HCT116 (cell line): Measurements from ENCODE around the gene MAPK1. TPM values are rescaled to one million over a fixed set of nuclear protein-coding genes. Genes with fewer than 3 reads are reported as not detected.

Experiments used
- ATAC-seq: fragments of 200-7000 bp; cut with Tn5 transposase; 2 replicates; pipeline ENCODE4 v1.9.1; 2020; ENCODE audit warnings: mild to moderate bottlenecking, moderate library complexity
- BruUV-seq: library from RNA; stranded (reverse); fragments of 400-500 nt; replicated peaks from 2 replicates; lab custom pipeline; 2021; lab: Mats Ljungman, UMichigan
- CTCF ChIA-PET: fragments of 300-600 bp; sonication (Branson Sonifier 250); formaldehyde crosslinking; loops from one replicate; lab custom pipeline; 2021; ENCODE audit warnings: antibody characterized with exemption; lab: Charles Lee
- POLR2A ChIA-PET: fragments of 300-600, 350-600 bp; sonication (Branson Sonifier 250); formaldehyde crosslinking; loops from one replicate; lab custom pipeline; 2021; ENCODE audit warnings: antibody characterized with exemption; lab: Charles Lee
- RAD21 ChIA-PET, 2 experiments: fragments of 300-600 bp; sonication (Branson Sonifier 250); formaldehyde crosslinking; loops; one replicate each; lab custom pipeline; 2023; ENCODE audit warnings: low total read pairs in 2 of 2; ENCODE audit not compliant: uncharacterized antibody in 2 of 2, unreplicated experiment in 2 of 2, low non-redundant PET in 1 of 2; lab: Charles Lee
- DNase-seq: peaks from one replicate; pipeline ENCODE4 v3.0.0-alpha.2; 2010; ENCODE audit warnings: low read depth, low spot score
- H2AFZ ChIP-seq: fragments of 200-600 bp; shearing (Covaris generic), sonication (generic); 2 replicates; pipeline ENCODE4 v1.6.1; 2017; ENCODE audit warnings: low read depth, mixed run types, mixed read lengths, antibody characterized with exemption, low read length; ENCODE audit not compliant: poor library complexity, severe bottlenecking
- H3K27ac ChIP-seq: 2 replicates; pipeline ENCODE4 v1.5.1; 2012; ENCODE audit warnings: low read depth, low read length
- H3K27me3 ChIP-seq: fragments of 200-600 bp; sonication (generic); 2 replicates; pipeline ENCODE4 v1.6.1; 2016; ENCODE audit warnings: mixed run types, low read length, mixed read lengths; ENCODE audit not compliant: insufficient read depth
- H3K36me3 ChIP-seq, 2 experiments: fragments of 200-500 bp in 1 of 2; fragments of 200-600 bp in 1 of 2; sonication (Bioruptor generic) in 1 of 2; sonication (generic) in 1 of 2; 2 replicates each; pipeline versions ENCODE4 v1.5.1 to v1.6.1; 2014 to 2016; ENCODE audit warnings: low read length in 2 of 2, inconsistent platforms in 1 of 2, mixed read lengths in 1 of 2, mixed run types in 1 of 2; ENCODE audit not compliant: insufficient read depth in 2 of 2, control insufficient read depth in 1 of 2
- H3K4me1 ChIP-seq, 2 experiments: fragments of 200-600 bp in 1 of 2; sonication (generic) in 1 of 2; 2 replicates each; pipeline versions ENCODE4 v1.5.1 to v1.6.1; 2012 to 2017; ENCODE audit warnings: low read length in 2 of 2, inconsistent platforms in 1 of 2, mild to moderate bottlenecking in 1 of 2, mixed read lengths in 1 of 2, mixed run types in 1 of 2, moderate library complexity in 1 of 2; ENCODE audit not compliant: insufficient read depth in 2 of 2, control insufficient read depth in 1 of 2
- H3K4me2 ChIP-seq: fragments of 200-600 bp; sonication (generic); 2 replicates; pipeline ENCODE4 v1.6.1; 2017; ENCODE audit warnings: mixed run types, low read length, mixed read lengths
- H3K4me3 ChIP-seq, 2 experiments: fragments of 200-600 bp in 1 of 2; sonication (generic) in 1 of 2; replicated peaks in 1 of 2; 2 replicates each; pipeline ENCODE4 v1.5.1; 2011 to 2016; ENCODE audit warnings: low read length in 2 of 2, control low read depth in 1 of 2, low read depth in 1 of 2, mild to moderate bottlenecking in 1 of 2, mixed read lengths in 1 of 2, mixed run types in 1 of 2
- H3K79me2 ChIP-seq: fragments of 200-600 bp; sonication (generic); 2 replicates; pipeline ENCODE4 v1.6.1; 2017; ENCODE audit warnings: mild to moderate bottlenecking, mixed run types, low read length, moderate library complexity, mixed read lengths; ENCODE audit not compliant: insufficient read depth
- H3K9ac ChIP-seq: fragments of 200-600 bp; sonication (generic); 2 replicates; pipeline ENCODE4 v1.6.1; 2016; ENCODE audit warnings: low read length, mixed read lengths
- H3K9me2 ChIP-seq: fragments of 200-600 bp; sonication (generic), shearing (Covaris generic); 2 replicates; pipeline ENCODE4 v1.6.1; 2017; ENCODE audit warnings: mixed run types, mild to moderate bottlenecking, moderate library complexity; ENCODE audit not compliant: insufficient read depth
- H3K9me3 ChIP-seq, 2 experiments: fragments of 200-500 bp in 1 of 2; fragments of 200-600 bp in 1 of 2; sonication (Bioruptor generic) in 1 of 2; sonication (generic) in 1 of 2; 2 replicates each; pipeline ENCODE4 v1.6.1; 2014 to 2017; ENCODE audit warnings: low read length in 2 of 2, mixed read lengths in 2 of 2, inconsistent platforms in 1 of 2, low read depth in 1 of 2, mild to moderate bottlenecking in 1 of 2, mixed run types in 1 of 2, moderate library complexity in 1 of 2; ENCODE audit not compliant: control insufficient read depth in 1 of 2, insufficient read depth in 1 of 2
- H4K20me1 ChIP-seq: fragments of 200-600 bp; sonication (generic), shearing (Covaris generic); 2 replicates; pipeline ENCODE4 v1.6.1; 2017; ENCODE audit warnings: mixed run types, mild to moderate bottlenecking, moderate library complexity; ENCODE audit not compliant: insufficient read depth
- ATF3 ChIP-seq: IDR thresholded peaks from 2 replicates; pipeline ENCODE4 v1.6.1; 2012
- CEBPB ChIP-seq: IDR thresholded peaks from 2 replicates; pipeline ENCODE4 v1.6.1; 2012; ENCODE audit warnings: low read depth
- CTCF ChIP-seq, 3 experiments: fragments of 200-600 bp in 1 of 3; sonication (generic) in 1 of 3; IDR thresholded peaks in 2 of 3; conservative IDR thresholded peaks in 1 of 3; 2 replicates each; pipeline ENCODE4 v1.5.1; 2012 to 2017; ENCODE audit warnings: low read depth in 2 of 3, low read length in 2 of 3, antibody characterized with exemption in 1 of 3, borderline replicate concordance in 1 of 3, control low read depth in 1 of 3, mild to moderate bottlenecking in 1 of 3, mixed read lengths in 1 of 3, mixed run types in 1 of 3, moderate library complexity in 1 of 3; ENCODE audit not compliant: insufficient read depth in 1 of 3
- EGR1 ChIP-seq: IDR thresholded peaks from 2 replicates; pipeline ENCODE4 v1.6.1; 2012; ENCODE audit warnings: low read depth
- ELF1 ChIP-seq: IDR thresholded peaks from 2 replicates; pipeline ENCODE4 v1.6.1; 2012; ENCODE audit warnings: low read depth, borderline replicate concordance
- EZH2 ChIP-seq: fragments of 200-600 bp; sonication (generic); IDR thresholded peaks from 2 replicates; pipeline ENCODE4 v1.6.1; 2017; ENCODE audit warnings: antibody characterized with exemption, mixed run types
- EZH2phosphoT487 ChIP-seq: fragments of 200-600 bp; IDR thresholded peaks from 2 replicates; pipeline ENCODE4 v1.6.1; 2018; ENCODE audit warnings: antibody characterized with exemption, borderline replicate concordance
- FOSL1 ChIP-seq: IDR thresholded peaks from 2 replicates; pipeline ENCODE4 v1.6.1; 2012; ENCODE audit warnings: low read depth
- JUND ChIP-seq: IDR thresholded peaks from 2 replicates; pipeline ENCODE4 v1.6.1; 2012
- POLR2A ChIP-seq: IDR thresholded peaks from 2 replicates; pipeline ENCODE4 v1.7.0; 2011; ENCODE audit warnings: borderline replicate concordance; ENCODE audit not compliant: insufficient read depth, insufficient read length; ENCODE audit errors: extremely low read depth
- POLR2AphosphoS5 ChIP-seq: IDR thresholded peaks from 2 replicates; pipeline ENCODE4 v1.6.1; 2011; ENCODE audit warnings: mild to moderate bottlenecking, low read depth, low read length, moderate library complexity
- SP1 ChIP-seq: IDR thresholded peaks from 2 replicates; pipeline ENCODE4 v1.6.1; 2012; ENCODE audit warnings: low read depth
- SRF ChIP-seq: IDR thresholded peaks from 2 replicates; pipeline ENCODE4 v1.6.1; 2012; ENCODE audit warnings: low read depth
- TCF7L2 ChIP-seq: IDR thresholded peaks from 2 replicates; pipeline ENCODE4 v1.7.0; 2011; ENCODE audit warnings: borderline replicate concordance, inconsistent platforms; ENCODE audit not compliant: insufficient read depth, insufficient read length; ENCODE audit errors: extremely low read depth
- YY1 ChIP-seq: IDR thresholded peaks from 2 replicates; pipeline ENCODE4 v1.6.1; 2011; ENCODE audit warnings: low read length, low read depth, moderate library complexity, mild to moderate bottlenecking; ENCODE audit not compliant: insufficient replicate concordance; ENCODE audit errors: extremely low read depth
- ZFX ChIP-seq: fragments of 450-650 bp; IDR thresholded peaks from 2 replicates; pipeline ENCODE4 v1.6.1; 2017
- ZNF274 ChIP-seq: fragments of 200-500 bp; sonication (Bioruptor generic); IDR thresholded peaks from 2 replicates; pipeline ENCODE4 v1.6.1; 2014; ENCODE audit warnings: mild to moderate bottlenecking, low read depth, low read length, inconsistent platforms
- intact Hi-C: fragments of 100-400 bp; cut with micrococcal nuclease; formaldehyde crosslinking; loops from 2 replicates; pipeline ENCODE4 v1.10.0; 2022
- total RNA-seq: library from RNA; stranded (reverse); gene quantifications from one replicate; pipeline ENCODE4 v1.2.1, GENCODE V29; 2021; ENCODE audit not compliant: unreplicated experiment
- TF ChIP-seq, protein P1 (sequence below): IDR thresholded peaks from 2 replicates; pipeline ENCODE4 v1.6.1; 2011; ENCODE audit warnings: mild to moderate bottlenecking, low read length, moderate library complexity; ENCODE audit not compliant: insufficient replicate concordance; ENCODE audit errors: extremely low read depth

Gene MAPK1
- total RNA-seq, 1 experiment from 2014 or later: 137 TPM

GRCh38 chr22:21714059-21714770 lies 153.2 kb downstream of the MAPK1 start:
- Histone ChIP-seq H3K9ac (no peak overlapping the region), H2AFZ (no peak overlapping the region), H3K36me3 (no peaks in the 10 kb centered on the region), H3K4me2 (no peak overlapping the region), H3K79me2 (no peaks in the 10 kb centered on the region), H3K4me3 (no peak overlapping the region), H3K27ac (no peak overlapping the region), H3K9me2 (no peaks in the 10 kb centered on the region), H3K27me3 (no peaks in the 10 kb centered on the region), H4K20me1 (no peaks in the 10 kb centered on the region), H3K4me1 (peaks cover 0 to 7% of the 10 kb centered on the region in 2 experiments; a peak in 1 of 4 replicates), H3K9me3 (no peaks in the 10 kb centered on the region)
- ChIA-PET RAD21 (interaction anchor here in 1 of 2 experiments (0.9 kb wide), 1 partner anchor 238 kb away, joined by 3 read pairs; the partner anchor contains the start of gene PPM1F), POLR2A (no interaction called here), CTCF (interaction anchor here (0.9 to 1.4 kb wide), 4 partner anchors 14 to 258 kb away, joined by 3 to 6 read pairs (median 4); no protein-coding TSS in a partner anchor)
- BruUV-seq: no TSS peak
- DNase-seq (no peak), ATAC-seq (no peak)
- TF ChIP-seq POLR2AphosphoS5: no peak
- TF ChIP-seq, protein P1, sequence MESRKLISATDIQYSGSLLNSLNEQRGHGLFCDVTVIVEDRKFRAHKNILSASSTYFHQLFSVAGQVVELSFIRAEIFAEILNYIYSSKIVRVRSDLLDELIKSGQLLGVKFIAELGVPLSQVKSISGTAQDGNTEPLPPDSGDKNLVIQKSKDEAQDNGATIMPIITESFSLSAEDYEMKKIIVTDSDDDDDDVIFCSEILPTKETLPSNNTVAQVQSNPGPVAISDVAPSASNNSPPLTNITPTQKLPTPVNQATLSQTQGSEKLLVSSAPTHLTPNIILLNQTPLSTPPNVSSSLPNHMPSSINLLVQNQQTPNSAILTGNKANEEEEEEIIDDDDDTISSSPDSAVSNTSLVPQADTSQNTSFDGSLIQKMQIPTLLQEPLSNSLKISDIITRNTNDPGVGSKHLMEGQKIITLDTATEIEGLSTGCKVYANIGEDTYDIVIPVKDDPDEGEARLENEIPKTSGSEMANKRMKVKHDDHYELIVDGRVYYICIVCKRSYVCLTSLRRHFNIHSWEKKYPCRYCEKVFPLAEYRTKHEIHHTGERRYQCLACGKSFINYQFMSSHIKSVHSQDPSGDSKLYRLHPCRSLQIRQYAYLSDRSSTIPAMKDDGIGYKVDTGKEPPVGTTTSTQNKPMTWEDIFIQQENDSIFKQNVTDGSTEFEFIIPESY: no peak
- TF ChIP-seq ZFX: no peak
- no peak for TF ChIP-seq FOSL1
- no peak for TF ChIP-seq JUND
- TF ChIP-seq ZNF274: no peak
- no peak for TF ChIP-seq ELF1
- TF ChIP-seq YY1: no peak
- TF ChIP-seq POLR2A: no peak
- TF ChIP-seq SRF: no peak
- TF ChIP-seq CEBPB: no peak
- no peak for TF ChIP-seq EZH2phosphoT487
- TF ChIP-seq EGR1: no peak
- no peak for TF ChIP-seq SP1
- TF ChIP-seq TCF7L2: no peak
- no peak for TF ChIP-seq ATF3
- TF ChIP-seq EZH2: no peak
- TF ChIP-seq CTCF (IDR thresholded peaks at IDR 0.05 in 2 of 3, conservative IDR thresholded peaks at IDR 0.05 in 1 of 3; ENCODE audit: borderline replicate concordance in 1 of 3, insufficient read depth in 1 of 3, low read depth in 2 of 3, low read length in 2 of 3): no peak
- intact Hi-C loops: no loop called here
